Measurements from ENCODE around the gene PTPN4.

DNA sequence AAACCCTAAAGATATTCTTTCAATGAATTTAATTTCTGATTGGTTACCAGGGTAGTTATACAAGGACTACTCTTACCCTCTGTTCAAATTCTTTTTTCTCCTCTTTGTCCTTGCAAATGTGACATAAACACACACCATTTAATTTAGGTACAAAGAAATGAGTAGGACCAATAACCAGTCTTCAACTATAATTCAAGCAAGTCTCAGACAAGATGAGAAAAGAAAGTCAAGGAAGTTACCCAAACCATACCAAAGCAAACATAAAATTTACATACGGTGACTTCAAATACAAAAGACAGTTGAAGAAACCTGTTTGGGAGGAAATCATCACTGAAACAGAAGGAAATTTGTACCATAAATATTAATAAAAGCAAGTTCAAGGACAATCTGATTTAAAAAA, 162.1 kb downstream of the PTPN4 start:
- TF ChIP-seq, protein P1, sequence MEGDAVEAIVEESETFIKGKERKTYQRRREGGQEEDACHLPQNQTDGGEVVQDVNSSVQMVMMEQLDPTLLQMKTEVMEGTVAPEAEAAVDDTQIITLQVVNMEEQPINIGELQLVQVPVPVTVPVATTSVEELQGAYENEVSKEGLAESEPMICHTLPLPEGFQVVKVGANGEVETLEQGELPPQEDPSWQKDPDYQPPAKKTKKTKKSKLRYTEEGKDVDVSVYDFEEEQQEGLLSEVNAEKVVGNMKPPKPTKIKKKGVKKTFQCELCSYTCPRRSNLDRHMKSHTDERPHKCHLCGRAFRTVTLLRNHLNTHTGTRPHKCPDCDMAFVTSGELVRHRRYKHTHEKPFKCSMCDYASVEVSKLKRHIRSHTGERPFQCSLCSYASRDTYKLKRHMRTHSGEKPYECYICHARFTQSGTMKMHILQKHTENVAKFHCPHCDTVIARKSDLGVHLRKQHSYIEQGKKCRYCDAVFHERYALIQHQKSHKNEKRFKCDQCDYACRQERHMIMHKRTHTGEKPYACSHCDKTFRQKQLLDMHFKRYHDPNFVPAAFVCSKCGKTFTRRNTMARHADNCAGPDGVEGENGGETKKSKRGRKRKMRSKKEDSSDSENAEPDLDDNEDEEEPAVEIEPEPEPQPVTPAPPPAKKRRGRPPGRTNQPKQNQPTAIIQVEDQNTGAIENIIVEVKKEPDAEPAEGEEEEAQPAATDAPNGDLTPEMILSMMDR (IDR thresholded peaks at IDR 0.05), result no peak
- TF ChIP-seq POLR2A (IDR thresholded peaks at IDR 0.05), result no peak

Measured in body of pancreas (tissue), 4 donors.